Stimulated activated naive B cell treated with anti-CD40 and anti-IgM and Interleukin-4, amounts not matched to agents 10 μg/mL and 1 μg/mL and 100 μg/mL, for 72 hours (primary cell): Measurements from ENCODE around the gene MAPKAP1.
A peak's percentile ranks its signal among the peaks of the same experiment; 100 is the strongest.

Source experiments
- ATAC-seq, 2 donors: fragments of 150-1000 bp; cut with Tn5 transposase; replicated peaks; 2 replicates each; pipeline ENCODE4 v1.10.0; 2021; ENCODE audit warnings: moderate library complexity in 1 of 2
- DNase-seq: peaks from one replicate; pipeline ENCODE4 v3.0.0; 2021
- H3K27ac Mint-ChIP-seq: one replicate; pipeline ENCODE4 v1.8.0; 2022; ENCODE audit warnings: mild to moderate bottlenecking, mixed read lengths
- H3K27me3 Mint-ChIP-seq, 2 donors: one replicate each; pipeline ENCODE4 v1.8.0; 2022; ENCODE audit warnings: mixed read lengths in 2 of 2
- H3K36me3 Mint-ChIP-seq, 2 donors: one replicate each; pipeline ENCODE4 v1.8.0; 2022; ENCODE audit warnings: mixed read lengths in 2 of 2, mild to moderate bottlenecking in 1 of 2
- H3K4me1 Mint-ChIP-seq, 2 donors: one replicate each; pipeline ENCODE4 v1.8.0; 2022; ENCODE audit warnings: mixed read lengths in 2 of 2, mild to moderate bottlenecking in 1 of 2
- H3K4me3 Mint-ChIP-seq, 2 donors: one replicate each; pipeline ENCODE4 v1.8.0; 2022; ENCODE audit warnings: mild to moderate bottlenecking in 2 of 2, mixed read lengths in 2 of 2, moderate library complexity in 1 of 2
- H3K9me3 Mint-ChIP-seq, 2 donors: one replicate each; pipeline ENCODE4 v1.8.0; 2022; ENCODE audit warnings: mixed read lengths in 2 of 2, mild to moderate bottlenecking in 1 of 2

MAPKAP1 gene

DNA sequence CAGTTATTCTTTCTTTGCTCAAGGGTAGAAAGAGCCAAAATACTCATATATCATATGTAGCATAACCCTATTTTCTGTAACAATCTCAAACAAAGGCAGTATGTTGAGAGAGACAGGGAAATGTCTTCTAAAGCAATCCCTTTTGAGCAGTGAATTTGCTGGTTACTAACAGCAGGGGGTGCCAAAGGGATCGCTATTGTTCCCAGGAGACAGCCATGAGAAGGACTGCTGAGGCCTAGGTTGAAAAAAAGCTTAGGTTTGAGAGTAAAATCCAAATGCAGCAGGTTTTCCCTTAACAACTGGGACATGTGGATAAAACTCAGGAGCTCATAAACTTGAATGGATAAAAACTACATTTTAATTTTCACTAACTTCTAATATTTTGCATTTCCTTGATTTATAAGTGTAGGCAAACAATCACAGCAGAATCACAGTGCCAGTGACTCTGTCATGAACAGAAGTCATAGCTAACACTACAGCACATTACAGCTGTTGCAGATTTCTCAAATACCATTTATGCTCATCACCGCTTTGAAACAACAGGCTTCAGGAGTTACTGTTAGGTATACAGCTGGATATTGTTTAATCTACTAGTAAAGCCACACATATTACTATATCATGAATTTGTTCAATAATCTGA, 148.4 kb downstream of the MAPKAP1 start:
- ATAC-seq (peak; percentile 72 to 78), DNase-seq (peak; percentile 47)
- peaks cover 20 to 31% of the 10 kb centered on the region in 2 donors for H3K36me3 Mint-ChIP-seq
- no peaks in the 10 kb centered on the region for H3K9me3 Mint-ChIP-seq
- no peaks in the 10 kb centered on the region for H3K27me3 Mint-ChIP-seq
- H3K27ac Mint-ChIP-seq, result peak overlapping the region; percentile 31
- no peak overlapping the region for H3K4me3 Mint-ChIP-seq
- H3K4me1 Mint-ChIP-seq, result peaks cover 25 to 36% of the 10 kb centered on the region in 2 donors

DNA sequence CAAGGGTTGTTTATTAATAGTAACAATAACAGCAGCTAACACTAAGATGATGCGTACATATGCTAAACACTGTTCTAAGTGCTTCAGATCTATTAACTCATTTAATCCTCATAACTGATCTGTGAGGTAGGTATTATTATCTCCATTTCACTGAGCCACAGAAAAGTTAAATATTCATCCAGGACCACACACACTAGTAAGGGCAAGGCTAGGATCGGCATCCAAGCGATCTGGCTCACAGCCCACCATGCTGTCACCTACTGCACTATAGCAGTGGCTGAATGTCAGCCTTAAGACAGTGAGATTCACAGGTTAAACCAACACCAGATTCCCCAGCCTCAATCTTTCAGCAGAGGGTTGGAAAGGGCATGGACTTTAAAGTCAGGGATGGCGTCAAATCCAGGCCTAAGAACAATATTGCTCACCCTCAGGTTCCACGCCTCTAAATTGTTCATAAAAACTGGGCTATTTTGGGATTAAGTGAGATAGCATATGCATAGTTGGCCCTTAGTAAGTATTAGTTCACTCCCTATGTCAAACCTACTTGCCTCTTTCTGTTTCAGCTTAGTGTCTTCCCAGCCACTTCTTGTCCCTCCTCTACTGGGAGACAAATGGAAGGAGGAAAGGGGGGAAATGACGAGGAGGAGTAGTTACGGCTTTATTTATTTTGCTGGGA, 150.8 kb downstream of the MAPKAP1 start:
- no peak for ATAC-seq
- H3K4me3 Mint-ChIP-seq, result no peak overlapping the region

DNA sequence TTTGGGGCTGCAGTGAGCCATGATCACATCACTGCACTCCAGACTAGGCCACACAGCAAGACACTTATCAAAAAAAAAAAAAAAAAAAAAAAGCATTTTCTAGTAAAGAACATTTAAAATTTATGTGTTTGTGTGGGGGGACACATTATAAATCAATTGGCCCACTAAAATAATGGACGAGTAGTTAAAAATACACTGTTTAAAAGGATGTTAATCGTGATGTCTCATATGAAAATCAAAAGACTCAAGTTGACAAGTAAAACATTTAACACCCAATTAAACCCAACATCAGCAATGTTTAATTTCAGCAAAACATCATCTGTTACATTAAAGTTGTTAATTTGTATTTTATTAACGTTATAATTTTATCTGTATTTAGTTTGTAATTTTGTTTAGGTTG, 152.3 kb downstream of the MAPKAP1 start:
- Mint-ChIP-seq H3K4me1 (peaks cover 14 to 18% of the 10 kb centered on the region in 2 donors), H3K9me3 (no peaks in the 10 kb centered on the region), H3K36me3 (peaks cover 27 to 36% of the 10 kb centered on the region in 2 donors), H3K27ac (no peak overlapping the region), H3K4me3 (no peak overlapping the region), H3K27me3 (no peaks in the 10 kb centered on the region)
- DNase-seq, result no peak
- ATAC-seq, result no peak

More for the DNA sequence above, 150.8 kb downstream of the MAPKAP1 start:
- Mint-ChIP-seq H3K27ac (no peak overlapping the region), H3K9me3 (no peaks in the 10 kb centered on the region), H3K27me3 (no peaks in the 10 kb centered on the region), H3K36me3 (peaks cover 24 to 35% of the 10 kb centered on the region in 2 donors), H3K4me1 (peaks cover 15 to 19% of the 10 kb centered on the region in 2 donors)
- no peak for DNase-seq

DNA sequence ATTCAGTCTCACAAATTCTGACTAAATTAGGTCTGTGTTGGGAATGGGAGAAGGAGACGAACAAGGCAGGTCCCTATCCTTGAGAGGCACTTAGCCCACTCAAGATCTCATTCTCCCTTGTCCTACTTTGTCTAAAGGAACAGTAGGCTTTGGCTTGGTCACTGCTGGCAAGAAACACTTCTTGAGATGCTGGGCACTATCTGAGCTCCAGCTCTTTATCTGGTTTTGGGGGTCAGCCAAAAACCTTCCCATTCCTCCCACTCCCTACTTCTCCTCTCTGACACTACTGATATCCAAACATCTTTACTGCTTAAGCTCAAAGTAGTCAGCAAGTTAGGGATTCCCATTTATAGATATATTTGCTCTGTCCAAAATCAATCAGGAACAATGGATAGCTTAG, 155.2 kb downstream of the MAPKAP1 start:
- peaks cover 7 to 13% of the 10 kb centered on the region in 2 donors for H3K4me1 Mint-ChIP-seq
- peaks cover 20 to 31% of the 10 kb centered on the region in 2 donors for H3K36me3 Mint-ChIP-seq
- H3K27ac Mint-ChIP-seq, result no peak overlapping the region
- no peak for ATAC-seq
- H3K9me3 Mint-ChIP-seq, result no peaks in the 10 kb centered on the region
- no peak overlapping the region for H3K4me3 Mint-ChIP-seq
- no peaks in the 10 kb centered on the region for H3K27me3 Mint-ChIP-seq
- no peak for DNase-seq

DNA sequence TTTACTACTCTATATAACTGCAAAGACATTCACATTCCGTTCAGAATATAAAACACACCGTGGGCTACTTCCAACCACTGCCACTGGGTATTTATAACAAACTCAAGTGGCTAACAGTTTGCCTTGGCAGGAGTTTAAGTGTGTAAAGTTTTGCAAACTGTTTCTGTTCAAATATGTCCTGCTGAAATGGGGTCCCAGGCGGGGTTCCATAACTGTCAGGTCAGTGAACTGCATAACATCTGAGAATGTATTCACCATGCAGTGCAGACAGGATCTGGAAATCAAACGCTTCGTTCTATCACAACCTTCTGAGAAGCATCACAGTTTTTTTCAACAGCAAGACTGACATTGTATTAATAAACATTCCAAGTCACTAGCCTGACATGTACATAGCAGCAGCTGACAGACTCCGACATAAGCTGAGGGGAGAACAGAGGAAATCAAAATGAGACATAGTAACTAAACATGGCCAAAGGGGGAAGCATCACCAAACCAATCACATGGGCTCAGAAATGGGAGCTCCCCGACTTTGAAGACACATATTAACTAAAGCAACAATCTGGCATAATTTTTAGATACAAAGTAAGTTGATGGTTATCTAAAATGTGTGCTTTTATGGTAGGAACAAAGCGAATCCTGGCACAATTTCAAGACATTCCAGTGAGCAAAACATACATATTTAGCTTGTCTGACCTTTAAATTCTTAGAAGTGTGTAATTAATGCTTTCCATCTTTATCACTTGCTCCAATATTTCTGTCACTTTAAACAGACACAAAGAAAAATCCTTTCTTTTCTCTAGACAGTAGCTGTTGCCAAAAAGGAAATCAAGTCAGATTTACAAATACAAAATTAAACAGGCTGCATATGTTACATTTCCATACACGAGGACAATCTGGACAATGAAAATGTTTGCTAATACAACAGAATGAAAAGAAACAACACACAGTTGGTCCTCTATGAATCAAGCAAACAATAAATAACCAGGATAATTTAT, 156.8 kb downstream of the MAPKAP1 start:
- Mint-ChIP-seq H3K4me3 (no peak overlapping the region), H3K4me1 (peaks cover 2 to 7% of the 10 kb centered on the region in 2 donors), H3K9me3 (no peaks in the 10 kb centered on the region), H3K36me3 (peaks cover 20 to 25% of the 10 kb centered on the region in 2 donors), H3K27ac (no peak overlapping the region), H3K27me3 (no peaks in the 10 kb centered on the region)
- no peak for DNase-seq
- no peak for ATAC-seq

DNA sequence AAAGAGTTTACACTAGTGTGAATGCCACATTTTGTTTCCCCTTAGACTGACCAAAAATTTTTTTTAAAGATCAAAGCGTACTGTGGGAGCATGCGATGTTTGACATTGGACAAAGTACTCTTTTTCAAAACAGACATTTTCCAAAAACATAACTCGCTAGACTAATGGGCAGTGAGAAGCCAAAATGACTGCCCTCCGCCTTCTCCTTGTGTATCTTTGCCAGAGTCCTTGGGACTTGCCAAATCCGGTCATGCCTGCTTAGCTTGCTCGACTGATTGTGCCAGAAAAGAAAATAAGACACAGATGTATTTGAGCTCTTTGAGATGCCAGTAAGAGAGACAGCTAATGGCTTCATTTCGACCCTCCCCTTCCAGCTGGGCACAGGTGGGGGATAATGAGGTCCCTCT, 157.5 kb downstream of the MAPKAP1 start:
- DNase-seq, result no peak
- Mint-ChIP-seq H3K4me3 (no peak overlapping the region), H3K36me3 (peaks cover 19 to 23% of the 10 kb centered on the region in 2 donors), H3K4me1 (peaks cover 1 to 7% of the 10 kb centered on the region in 2 donors), H3K27me3 (no peaks in the 10 kb centered on the region), H3K27ac (no peak overlapping the region), H3K9me3 (no peaks in the 10 kb centered on the region)
- ATAC-seq, result no peak

DNA sequence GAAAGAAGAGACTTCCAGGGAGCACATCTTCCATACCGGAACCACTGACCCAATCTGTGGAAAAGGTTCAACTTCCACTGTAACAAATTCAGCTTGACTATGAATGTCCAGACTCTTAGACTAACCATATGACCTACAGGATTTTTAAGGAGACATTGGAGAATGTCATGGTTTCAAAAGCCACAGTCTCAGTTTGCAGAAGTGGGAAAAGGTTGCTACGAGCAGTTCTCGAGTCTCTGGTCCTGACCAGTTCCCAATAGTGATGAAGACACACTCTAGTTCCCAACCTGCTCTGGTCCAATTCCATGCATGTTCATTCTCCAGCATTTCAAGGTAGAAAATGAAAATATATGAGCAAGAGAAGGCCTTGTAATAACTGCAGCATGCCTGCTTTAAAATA, 158.0 kb downstream of the MAPKAP1 start:
- Mint-ChIP-seq H3K4me3 (no peak overlapping the region), H3K4me1 (peaks cover 1 to 7% of the 10 kb centered on the region in 2 donors), H3K36me3 (peaks cover 15 to 19% of the 10 kb centered on the region in 2 donors), H3K27ac (no peak overlapping the region), H3K9me3 (no peaks in the 10 kb centered on the region), H3K27me3 (no peaks in the 10 kb centered on the region)
- no peak for DNase-seq
- no peak for ATAC-seq

DNA sequence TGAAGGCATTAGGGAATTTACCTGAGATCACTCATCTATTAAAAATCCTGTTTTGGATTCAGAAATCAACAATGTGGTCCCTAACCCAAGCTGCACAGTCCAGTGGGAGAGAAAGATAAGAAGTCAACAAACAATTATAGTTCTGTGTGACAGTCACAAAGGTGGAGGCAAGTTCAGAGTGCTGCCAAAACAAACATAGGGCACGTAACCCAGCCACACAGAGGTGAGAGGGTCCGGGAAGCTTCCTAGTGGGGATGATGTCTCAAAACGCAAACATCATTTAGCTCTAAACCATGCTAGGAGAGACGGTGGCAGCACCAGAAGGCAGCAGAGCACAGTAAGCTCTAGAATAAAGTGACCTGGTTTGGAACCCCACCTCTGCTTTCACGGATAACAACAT, 158.9 kb downstream of the MAPKAP1 start:
- no peaks in the 10 kb centered on the region for H3K9me3 Mint-ChIP-seq
- H3K4me3 Mint-ChIP-seq, result no peak overlapping the region
- ATAC-seq (no peak), DNase-seq (no peak)
- peaks cover 12 to 14% of the 10 kb centered on the region in 2 donors for H3K36me3 Mint-ChIP-seq
- peaks cover 1 to 7% of the 10 kb centered on the region in 2 donors for H3K4me1 Mint-ChIP-seq
- H3K27me3 Mint-ChIP-seq, result no peaks in the 10 kb centered on the region
- no peak overlapping the region for H3K27ac Mint-ChIP-seq

DNA sequence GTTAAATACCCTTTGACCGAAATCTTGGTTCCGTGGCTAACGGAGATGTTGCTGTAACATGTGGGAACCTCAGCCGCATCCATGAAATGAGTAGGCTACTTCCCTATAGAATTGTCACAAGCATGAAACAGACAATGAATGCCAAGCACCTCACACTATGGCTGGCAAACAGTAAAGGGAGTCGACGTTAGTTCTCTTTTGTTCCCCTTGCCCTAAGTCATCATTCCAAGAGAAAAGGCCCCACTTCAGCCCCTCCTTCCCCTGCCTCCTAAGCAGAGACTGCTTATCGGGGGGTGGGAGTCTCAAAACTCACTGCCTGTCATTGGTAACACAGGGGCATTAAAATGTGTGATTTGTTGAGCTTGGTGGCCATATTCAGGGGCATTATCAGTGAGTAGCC, 159.6 kb downstream of the MAPKAP1 start:
- no peaks in the 10 kb centered on the region for H3K27me3 Mint-ChIP-seq
- H3K36me3 Mint-ChIP-seq, result peaks cover 16 to 17% of the 10 kb centered on the region in 2 donors
- DNase-seq (no peak), ATAC-seq (no peak)
- peaks cover 1 to 7% of the 10 kb centered on the region in 2 donors for H3K4me1 Mint-ChIP-seq
- H3K4me3 Mint-ChIP-seq, result no peak overlapping the region
- no peak overlapping the region for H3K27ac Mint-ChIP-seq
- no peaks in the 10 kb centered on the region for H3K9me3 Mint-ChIP-seq

DNA sequence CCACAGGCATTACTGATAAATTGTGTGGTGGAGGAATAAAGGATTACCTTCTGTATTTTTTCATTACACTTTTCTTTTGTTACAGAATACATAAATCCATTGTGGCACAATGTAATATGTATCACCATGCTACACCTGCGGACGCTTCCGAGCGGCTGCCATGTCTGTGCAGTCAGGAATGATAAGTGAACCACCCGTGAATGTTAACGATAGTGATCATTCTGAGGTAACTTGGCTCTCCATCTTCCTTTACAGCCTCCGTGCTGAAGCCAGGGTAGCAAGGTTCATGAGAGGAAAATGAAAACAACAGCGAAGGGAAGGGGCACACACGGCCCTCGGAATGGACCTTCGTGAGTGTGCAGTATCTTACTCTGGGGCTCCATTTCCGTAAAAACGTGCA, 161.2 kb downstream of the MAPKAP1 start:
- H3K9me3 Mint-ChIP-seq, result no peaks in the 10 kb centered on the region
- peaks cover 3 to 9% of the 10 kb centered on the region in 2 donors for H3K4me1 Mint-ChIP-seq

DNA sequence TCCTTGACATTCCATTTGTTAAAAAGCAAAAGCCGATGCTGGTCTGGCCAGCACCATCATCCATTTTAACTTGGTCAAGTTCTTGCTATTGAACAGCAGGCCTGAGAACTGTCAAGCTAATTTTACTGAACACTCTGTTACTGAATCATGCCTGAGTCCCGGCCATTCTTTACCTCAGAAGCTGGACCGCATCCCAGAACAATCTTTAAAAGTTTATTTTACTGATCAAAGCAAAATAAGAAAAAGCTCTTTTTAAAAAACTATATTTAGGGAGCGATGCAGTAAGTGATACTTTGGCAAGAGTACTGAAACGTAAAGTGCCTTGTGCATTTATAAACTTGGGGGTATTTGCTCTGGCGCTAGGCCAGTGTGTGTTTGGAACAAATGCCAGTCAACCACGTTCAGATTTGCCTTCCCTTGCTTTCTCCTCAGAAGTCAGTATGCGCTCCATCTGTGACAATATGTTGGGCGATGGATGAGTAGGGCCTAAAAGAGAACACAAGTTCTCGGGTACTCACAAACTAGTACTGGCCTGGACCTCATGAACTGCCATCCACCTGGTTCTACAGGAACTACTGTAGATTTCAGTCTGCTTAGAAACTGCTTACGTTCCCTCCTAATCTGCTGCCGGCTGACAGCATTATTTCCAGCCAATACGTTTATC, 161.9 kb downstream of the MAPKAP1 start:
- Mint-ChIP-seq H3K36me3 (peaks cover 29 to 35% of the 10 kb centered on the region in 2 donors), H3K4me1 (peaks cover 6 to 13% of the 10 kb centered on the region in 2 donors), H3K27ac (peak overlapping the region; percentile 37), H3K27me3 (no peaks in the 10 kb centered on the region), H3K4me3 (no peak overlapping the region), H3K9me3 (no peaks in the 10 kb centered on the region)
- ATAC-seq (no peak), DNase-seq (no peak)

More for the DNA sequence above, 161.2 kb downstream of the MAPKAP1 start:
- no peak overlapping the region for H3K27ac Mint-ChIP-seq
- DNase-seq, result no peak
- ATAC-seq, result no peak
- peaks cover 28 to 29% of the 10 kb centered on the region in 2 donors for H3K36me3 Mint-ChIP-seq
- H3K4me3 Mint-ChIP-seq, result no peak overlapping the region
- H3K27me3 Mint-ChIP-seq, result no peaks in the 10 kb centered on the region

DNA sequence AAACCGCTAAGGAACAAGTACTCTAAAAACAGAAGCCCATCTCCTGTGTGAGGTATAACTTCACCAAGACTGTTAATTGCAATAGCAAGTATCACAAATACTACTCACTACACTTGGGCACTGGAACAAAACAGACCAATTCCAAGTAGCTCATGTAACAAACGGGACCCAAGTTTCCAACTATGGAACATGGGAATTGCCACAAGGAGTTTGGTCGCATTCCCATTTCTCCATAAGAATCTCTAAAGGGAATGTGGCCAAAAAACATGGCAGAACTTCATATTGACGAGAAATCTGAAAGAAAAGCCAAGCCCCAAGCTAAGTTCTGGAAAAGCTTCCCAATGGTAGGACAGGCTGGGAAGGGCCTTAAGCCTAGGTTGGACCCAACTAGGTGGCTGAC, 162.5 kb downstream of the MAPKAP1 start:
- no peaks in the 10 kb centered on the region for H3K9me3 Mint-ChIP-seq
- peaks cover 27 to 35% of the 10 kb centered on the region in 2 donors for H3K36me3 Mint-ChIP-seq
- DNase-seq (no peak), ATAC-seq (no peak)
- no peak overlapping the region for H3K4me3 Mint-ChIP-seq
- H3K27me3 Mint-ChIP-seq, result no peaks in the 10 kb centered on the region
- no peak overlapping the region for H3K27ac Mint-ChIP-seq
- peaks cover 7 to 12% of the 10 kb centered on the region in 2 donors for H3K4me1 Mint-ChIP-seq

DNA sequence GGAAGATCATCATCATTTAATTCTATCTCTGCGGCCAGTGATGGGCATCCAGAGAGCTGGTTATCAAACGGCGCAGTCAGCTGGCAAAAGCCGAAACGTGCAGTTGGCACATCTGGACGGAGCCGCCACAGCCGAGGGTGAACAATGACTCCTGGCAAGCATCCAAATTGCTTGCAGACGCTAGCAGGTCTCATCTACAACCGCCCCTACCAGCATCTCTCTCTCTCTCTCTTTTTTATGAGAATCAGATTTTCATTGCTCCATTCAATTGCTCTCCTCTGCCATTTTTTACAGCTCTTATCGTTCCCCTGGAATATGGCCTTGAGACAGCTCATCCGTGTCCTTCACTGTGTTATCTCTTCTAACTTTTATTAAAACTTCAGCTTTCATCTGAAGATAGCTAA, 165.2 kb downstream of the MAPKAP1 start:
- Mint-ChIP-seq H3K27me3 (no peaks in the 10 kb centered on the region), H3K4me3 (no peak overlapping the region), H3K4me1 (peaks cover 12 to 25% of the 10 kb centered on the region in 2 donors), H3K27ac (no peak overlapping the region), H3K36me3 (peaks cover 31 to 46% of the 10 kb centered on the region in 2 donors), H3K9me3 (no peaks in the 10 kb centered on the region)
- ATAC-seq (no peak), DNase-seq (no peak)

DNA sequence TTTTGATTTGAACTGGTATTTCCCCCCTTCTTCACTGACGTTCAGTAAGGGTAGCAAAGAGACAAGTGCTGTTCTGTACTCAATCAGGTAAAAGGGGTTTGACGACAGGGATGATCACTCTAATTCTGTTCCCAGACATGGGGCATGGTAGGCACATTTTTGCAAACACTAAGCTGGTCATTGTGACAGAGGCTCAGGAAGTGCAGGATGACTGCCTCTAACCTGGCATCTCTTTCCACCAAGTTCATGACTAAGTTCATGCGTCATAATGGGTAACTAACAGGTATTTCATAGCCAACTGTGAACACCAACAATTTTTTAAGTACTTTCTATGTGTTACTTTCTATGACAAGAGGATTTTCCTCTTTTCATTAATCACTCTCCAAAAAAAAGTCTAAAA, 166.5 kb downstream of the MAPKAP1 start:
- Mint-ChIP-seq H3K4me1 (peaks cover 12 to 25% of the 10 kb centered on the region in 2 donors), H3K27me3 (no peaks in the 10 kb centered on the region), H3K27ac (no peak overlapping the region), H3K9me3 (no peaks in the 10 kb centered on the region), H3K36me3 (peaks cover 28 to 42% of the 10 kb centered on the region in 2 donors), H3K4me3 (no peak overlapping the region)
- no peak for DNase-seq
- no peak for ATAC-seq
